Sigmoid colon (tissue), 4 donors: ENCODE measurements around the gene SCTR.

ENCODE experiments used
- EP300 ChIP-seq, 4 donors: sonication (generic); formaldehyde crosslinking; IDR thresholded peaks; one replicate each; pipeline ENCODE4 v1.6.1; 2017; ENCODE audit warnings: antibody characterized with exemption in 4 of 4
- POLR2A ChIP-seq, 2 donors: fragments of 450-650 bp; IDR thresholded peaks; one replicate each; pipeline ENCODE4 v1.6.1; 2016; ENCODE audit warnings: antibody characterized with exemption in 2 of 2, mild to moderate bottlenecking in 2 of 2, moderate library complexity in 2 of 2
- POLR2AphosphoS5 ChIP-seq, 4 donors: sonication (generic); formaldehyde crosslinking; IDR thresholded peaks; one replicate each; pipeline ENCODE4 v1.6.1; 2017; ENCODE audit warnings: antibody characterized with exemption in 4 of 4
- TF ChIP-seq, protein P1 (sequence below), 4 experiments: fragments of 450-650 bp in 3 of 4; fragments of 200-600 bp in 1 of 4; IDR thresholded peaks; one replicate each; pipeline ENCODE4 v1.5.1; 2016 to 2019; ENCODE audit warnings: antibody characterized with exemption in 4 of 4, mild to moderate bottlenecking in 3 of 4, moderate library complexity in 2 of 4

DNA sequence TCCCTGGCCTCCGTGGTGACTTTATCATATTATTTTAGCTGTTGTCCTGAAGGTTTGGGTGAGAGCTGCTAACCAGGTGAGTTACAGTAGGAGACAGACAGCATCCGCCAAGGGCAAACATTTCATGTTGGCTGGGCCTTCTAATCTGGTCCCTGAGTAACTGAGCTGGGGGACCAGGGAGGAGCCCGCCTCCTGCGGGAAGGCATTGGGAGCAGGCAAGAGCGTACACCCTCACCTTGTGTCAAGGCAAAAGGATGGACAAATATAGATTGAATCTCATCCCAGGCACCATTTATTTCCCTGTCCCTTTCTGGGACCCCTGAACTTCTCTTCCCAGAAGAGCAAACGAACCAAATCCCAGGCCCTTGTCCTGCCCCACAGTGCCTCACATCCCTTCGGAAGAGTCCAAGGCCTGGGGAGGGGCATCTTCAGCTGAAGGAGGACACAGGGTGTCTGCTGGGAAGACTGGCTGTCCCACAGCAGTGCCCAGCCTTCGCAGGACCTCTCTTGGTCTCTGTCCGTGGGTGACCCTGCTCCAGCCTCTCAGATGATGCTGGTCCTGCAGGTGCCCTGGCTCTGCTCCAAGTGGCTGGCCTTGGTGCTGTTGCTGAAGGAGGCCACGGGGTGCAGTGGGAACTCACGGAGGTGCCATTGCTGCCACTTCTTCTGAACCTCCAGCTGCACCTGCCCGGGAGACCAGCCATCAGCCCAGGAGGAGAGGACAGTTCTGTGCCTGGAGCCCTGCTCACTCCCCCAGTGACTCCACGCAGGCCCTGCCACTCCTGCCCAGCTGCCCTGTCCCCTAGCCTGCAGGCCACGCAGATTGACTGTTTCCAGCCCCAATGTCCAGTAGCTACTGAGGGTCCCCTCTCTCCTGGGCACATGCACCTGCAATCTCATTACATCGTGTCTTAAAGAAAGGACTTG, 84.4 kb downstream of the SCTR start:
- TF ChIP-seq, protein P1, sequence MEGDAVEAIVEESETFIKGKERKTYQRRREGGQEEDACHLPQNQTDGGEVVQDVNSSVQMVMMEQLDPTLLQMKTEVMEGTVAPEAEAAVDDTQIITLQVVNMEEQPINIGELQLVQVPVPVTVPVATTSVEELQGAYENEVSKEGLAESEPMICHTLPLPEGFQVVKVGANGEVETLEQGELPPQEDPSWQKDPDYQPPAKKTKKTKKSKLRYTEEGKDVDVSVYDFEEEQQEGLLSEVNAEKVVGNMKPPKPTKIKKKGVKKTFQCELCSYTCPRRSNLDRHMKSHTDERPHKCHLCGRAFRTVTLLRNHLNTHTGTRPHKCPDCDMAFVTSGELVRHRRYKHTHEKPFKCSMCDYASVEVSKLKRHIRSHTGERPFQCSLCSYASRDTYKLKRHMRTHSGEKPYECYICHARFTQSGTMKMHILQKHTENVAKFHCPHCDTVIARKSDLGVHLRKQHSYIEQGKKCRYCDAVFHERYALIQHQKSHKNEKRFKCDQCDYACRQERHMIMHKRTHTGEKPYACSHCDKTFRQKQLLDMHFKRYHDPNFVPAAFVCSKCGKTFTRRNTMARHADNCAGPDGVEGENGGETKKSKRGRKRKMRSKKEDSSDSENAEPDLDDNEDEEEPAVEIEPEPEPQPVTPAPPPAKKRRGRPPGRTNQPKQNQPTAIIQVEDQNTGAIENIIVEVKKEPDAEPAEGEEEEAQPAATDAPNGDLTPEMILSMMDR (IDR thresholded peaks at IDR 0.05), result no peak
- TF ChIP-seq POLR2A (IDR thresholded peaks at IDR 0.05) (no peak), EP300 (IDR thresholded peaks at IDR 0.05) (no peak), POLR2AphosphoS5 (IDR thresholded peaks at IDR 0.05) (no peak)
